HepG2 (cell line): ENCODE data around the gene CES2. TPM values are rescaled to one million over a fixed set of nuclear protein-coding genes. Genes with fewer than 3 reads are reported as not detected.
A peak's percentile ranks its signal among the peaks of the same experiment; 100 is the strongest.

Experiments used
- BCL6 ChIP-seq: IDR thresholded peaks from 2 replicates; pipeline ENCODE4 v1.6.1; 2016; ENCODE audit warnings: missing genetic modification reagents, missing compliant biosample characterization
- CBX1 ChIP-seq: IDR thresholded peaks from one replicate; pipeline ENCODE4 v1.6.1; 2016; ENCODE audit warnings: antibody characterized with exemption, low read depth
- FLYWCH1 ChIP-seq: sonication (generic); formaldehyde crosslinking; IDR thresholded peaks from 2 replicates; pipeline ENCODE4 v1.8.1; 2023; ENCODE audit warnings: mild to moderate bottlenecking, missing genetic modification reagents
- MAFK ChIP-seq, 2 experiments: IDR thresholded peaks in 1 of 2; conservative IDR thresholded peaks in 1 of 2; 2 replicates each; pipeline ENCODE4 v1.6.1; 2011; ENCODE audit warnings: improper control_type of control experiment in 2 of 2, low read length in 2 of 2
- RFX1 ChIP-seq: fragments of 450-650 bp; IDR thresholded peaks from 2 replicates; pipeline ENCODE4 v1.6.1; 2017
- SMAD3 ChIP-seq: sonication (generic); formaldehyde crosslinking; IDR thresholded peaks from 2 replicates; pipeline ENCODE4 v1.4.0; 2020; ENCODE audit warnings: missing genetic modification reagents
- SMARCC2 ChIP-seq: fragments of 450-650 bp; IDR thresholded peaks from 2 replicates; pipeline ENCODE4 v1.6.1; 2017; ENCODE audit warnings: antibody characterized with exemption, mild to moderate bottlenecking
- TBP ChIP-seq: sonication (generic); formaldehyde crosslinking; IDR thresholded peaks from 2 replicates; pipeline ENCODE4 v1.5.0; 2020; ENCODE audit warnings: missing genetic modification reagents
- YEATS2 ChIP-seq: sonication (generic); formaldehyde crosslinking; IDR thresholded peaks from 2 replicates; pipeline ENCODE4 v1.4.0; 2020; ENCODE audit warnings: missing genetic modification reagents, borderline replicate concordance
- ZKSCAN5 ChIP-seq: sonication (generic); formaldehyde crosslinking; IDR thresholded peaks from 2 replicates; pipeline ENCODE4 v1.5.1; 2020; ENCODE audit warnings: mild to moderate bottlenecking, missing genetic modification reagents
- ZMYM4 ChIP-seq: sonication (generic); formaldehyde crosslinking; IDR thresholded peaks from 2 replicates; pipeline ENCODE4 v1.8.1; 2023; ENCODE audit warnings: mild to moderate bottlenecking, missing genetic modification reagents
- ZNF33A ChIP-seq: sonication (generic); formaldehyde crosslinking; IDR thresholded peaks from 2 replicates; pipeline ENCODE4 v1.5.1; 2020; ENCODE audit warnings: missing genetic modification reagents, mild to moderate bottlenecking, moderate library complexity, borderline replicate concordance
- ZNF484 ChIP-seq: sonication (generic); formaldehyde crosslinking; IDR thresholded peaks from 2 replicates; pipeline ENCODE4 v1.5.1; 2020; ENCODE audit warnings: mild to moderate bottlenecking, low read depth, missing genetic modification reagents, borderline replicate concordance
- ZNF749 ChIP-seq: sonication (generic); formaldehyde crosslinking; IDR thresholded peaks from 2 replicates; pipeline ENCODE4 v1.8.0; 2022; ENCODE audit warnings: mild to moderate bottlenecking, missing genetic modification reagents, moderate library complexity, borderline replicate concordance
- polyA plus RNA-seq, 8 experiments: library from polyadenylated mRNA; depleted of rRNA in 3 of 8; stranded (reverse) in 7 of 8; unstranded in 1 of 8; fragments of >200 nt; fragmentation: Illumina TruSeq in 4 of 8; extraction: Trizol in 4 of 8; gene quantifications; 2 replicates each; pipeline versions ENCODE4 v1.2.1 to v1.2.3, GENCODE V29; 2011 to 2016; ENCODE audit warnings: low read depth in 4 of 8, missing spikeins in 1 of 8, mixed read lengths in 1 of 8; ENCODE audit not compliant: insufficient read depth in 1 of 8
- total RNA-seq, 5 experiments: library from RNA; depleted of rRNA; stranded (reverse); fragments of >200 nt; fragmentation: Illumina TruSeq; extraction: Trizol; gene quantifications; 2 replicates each; pipeline ENCODE4 v1.2.3, GENCODE V29; 2016; ENCODE audit warnings: low read depth in 1 of 5
- TF ChIP-seq, protein P1 (sequence below): sonication (generic); formaldehyde crosslinking; IDR thresholded peaks from 2 replicates; pipeline ENCODE4 v1.9.0; 2021; ENCODE audit warnings: missing genetic modification reagents, mild to moderate bottlenecking, borderline replicate concordance
- TF ChIP-seq, protein P2 (sequence below): sonication (generic); formaldehyde crosslinking; conservative IDR thresholded peaks from 2 replicates; pipeline ENCODE4 v1.4.0; 2020; ENCODE audit warnings: missing genetic modification reagents
- TF ChIP-seq, protein P3 (sequence below): sonication (generic); formaldehyde crosslinking; IDR thresholded peaks from 2 replicates; pipeline ENCODE4 v1.5.1; 2020; ENCODE audit warnings: mild to moderate bottlenecking, missing genetic modification reagents, borderline replicate concordance
- TF ChIP-seq, protein P4 (sequence below): sonication (generic); formaldehyde crosslinking; IDR thresholded peaks from 2 replicates; pipeline ENCODE4 v1.4.0; 2020; ENCODE audit warnings: low read depth, mild to moderate bottlenecking, missing genetic modification reagents
- TF ChIP-seq, protein P5 (sequence below): sonication (generic); formaldehyde crosslinking; IDR thresholded peaks from 2 replicates; pipeline ENCODE4 v1.9.0; 2021; ENCODE audit warnings: missing genetic modification reagents, mild to moderate bottlenecking, borderline replicate concordance
- TF ChIP-seq, protein P6 (sequence below): sonication (generic); formaldehyde crosslinking; IDR thresholded peaks from 2 replicates; pipeline ENCODE4 v1.4.0; 2020; ENCODE audit warnings: low read depth, mild to moderate bottlenecking, missing genetic modification reagents

CES2 gene
- total and polyA plus RNA-seq, 2 of the 13 experiments (the other 11 are each of a cell fraction or from before 2014, with no cell fraction given), result 50.6 to 63.8 TPM

DNA sequence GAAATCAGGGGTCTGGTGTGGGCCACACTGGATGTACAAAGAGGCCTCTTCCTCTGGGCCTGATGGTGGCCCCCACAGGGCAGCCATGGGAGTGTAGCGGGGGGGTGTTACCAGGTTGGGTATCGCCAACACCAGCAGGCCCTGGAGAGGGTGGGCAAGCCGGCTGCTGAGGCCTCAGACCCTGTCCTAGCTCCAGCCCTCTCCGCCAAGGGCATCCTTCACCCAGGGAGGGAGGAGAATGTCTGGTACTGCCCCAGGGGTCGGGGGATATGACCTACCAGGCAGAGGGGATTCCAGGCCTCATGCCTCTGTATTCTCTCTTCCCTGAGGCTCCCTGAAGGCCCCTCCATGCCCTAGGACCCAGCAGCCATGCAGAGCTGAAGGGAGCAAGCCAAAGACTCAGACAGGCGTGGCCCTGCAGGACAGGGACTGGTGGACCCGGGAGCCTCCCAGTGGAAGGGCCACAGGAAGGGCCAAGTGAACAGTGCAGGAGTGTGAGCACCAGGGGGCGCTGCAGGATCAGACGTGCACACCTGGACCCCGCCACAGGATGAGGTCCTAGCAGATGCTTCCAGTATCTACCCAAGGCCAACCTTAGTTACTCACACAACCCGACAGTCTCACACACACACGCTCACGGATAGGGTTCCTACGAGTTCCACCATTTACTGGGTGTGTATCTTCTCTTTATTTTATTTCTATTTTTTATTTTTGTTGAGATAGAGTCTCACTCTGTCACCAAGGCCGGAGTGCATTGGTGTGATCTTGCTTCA lies 42.2 kb downstream of the CES2 start (continued):
- TF ChIP-seq YEATS2 (CRISPR knock-in tag), result peak; percentile 76; the same call in 1 of the 2 replicates
- no peak for TF ChIP-seq ZNF484 (CRISPR knock-in tag)
- no peak for TF ChIP-seq CBX1
- TF ChIP-seq, protein P1, sequence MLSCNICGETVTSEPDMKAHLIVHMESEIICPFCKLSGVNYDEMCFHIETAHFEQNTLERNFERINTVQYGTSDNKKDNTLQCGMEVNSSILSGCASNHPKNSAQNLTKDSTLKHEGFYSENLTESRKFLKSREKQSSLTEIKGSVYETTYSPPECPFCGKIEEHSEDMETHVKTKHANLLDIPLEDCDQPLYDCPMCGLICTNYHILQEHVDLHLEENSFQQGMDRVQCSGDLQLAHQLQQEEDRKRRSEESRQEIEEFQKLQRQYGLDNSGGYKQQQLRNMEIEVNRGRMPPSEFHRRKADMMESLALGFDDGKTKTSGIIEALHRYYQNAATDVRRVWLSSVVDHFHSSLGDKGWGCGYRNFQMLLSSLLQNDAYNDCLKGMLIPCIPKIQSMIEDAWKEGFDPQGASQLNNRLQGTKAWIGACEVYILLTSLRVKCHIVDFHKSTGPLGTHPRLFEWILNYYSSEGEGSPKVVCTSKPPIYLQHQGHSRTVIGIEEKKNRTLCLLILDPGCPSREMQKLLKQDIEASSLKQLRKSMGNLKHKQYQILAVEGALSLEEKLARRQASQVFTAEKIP (CRISPR knock-in tag), result no peak
- TF ChIP-seq BCL6 (CRISPR knock-in tag), result peak; percentile 42; the same call in 1 of the 2 replicates
- TF ChIP-seq, protein P2, sequence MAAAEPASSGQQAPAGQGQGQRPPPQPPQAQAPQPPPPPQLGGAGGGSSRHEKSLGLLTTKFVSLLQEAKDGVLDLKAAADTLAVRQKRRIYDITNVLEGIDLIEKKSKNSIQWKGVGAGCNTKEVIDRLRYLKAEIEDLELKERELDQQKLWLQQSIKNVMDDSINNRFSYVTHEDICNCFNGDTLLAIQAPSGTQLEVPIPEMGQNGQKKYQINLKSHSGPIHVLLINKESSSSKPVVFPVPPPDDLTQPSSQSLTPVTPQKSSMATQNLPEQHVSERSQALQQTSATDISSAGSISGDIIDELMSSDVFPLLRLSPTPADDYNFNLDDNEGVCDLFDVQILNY (CRISPR knock-in tag), result no peak
- peak; percentile 57; the same call in 1 of the 2 replicates for TF ChIP-seq ZMYM4 (CRISPR knock-in tag)
- TF ChIP-seq SMAD3, result peak; percentile 72; the same call in 1 of the 2 replicates
- TF ChIP-seq TBP (CRISPR knock-in tag), result no peak
- TF ChIP-seq, protein P3, sequence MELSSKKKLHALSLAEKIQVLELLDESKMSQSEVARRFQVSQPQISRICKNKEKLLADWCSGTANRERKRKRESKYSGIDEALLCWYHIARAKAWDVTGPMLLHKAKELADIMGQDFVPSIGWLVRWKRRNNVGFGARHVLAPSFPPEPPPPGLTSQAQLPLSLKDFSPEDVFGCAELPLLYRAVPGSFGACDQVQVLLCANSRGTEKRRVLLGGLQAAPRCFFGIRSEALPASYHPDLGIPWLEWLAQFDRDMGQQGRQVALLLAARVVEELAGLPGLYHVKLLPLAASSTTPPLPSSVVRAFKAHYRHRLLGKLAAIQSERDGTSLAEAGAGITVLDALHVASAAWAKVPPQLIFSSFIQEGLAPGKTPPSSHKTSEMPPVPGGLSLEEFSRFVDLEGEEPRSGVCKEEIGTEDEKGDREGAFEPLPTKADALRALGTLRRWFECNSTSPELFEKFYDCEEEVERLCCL, result no peak
- TF ChIP-seq, protein P4, sequence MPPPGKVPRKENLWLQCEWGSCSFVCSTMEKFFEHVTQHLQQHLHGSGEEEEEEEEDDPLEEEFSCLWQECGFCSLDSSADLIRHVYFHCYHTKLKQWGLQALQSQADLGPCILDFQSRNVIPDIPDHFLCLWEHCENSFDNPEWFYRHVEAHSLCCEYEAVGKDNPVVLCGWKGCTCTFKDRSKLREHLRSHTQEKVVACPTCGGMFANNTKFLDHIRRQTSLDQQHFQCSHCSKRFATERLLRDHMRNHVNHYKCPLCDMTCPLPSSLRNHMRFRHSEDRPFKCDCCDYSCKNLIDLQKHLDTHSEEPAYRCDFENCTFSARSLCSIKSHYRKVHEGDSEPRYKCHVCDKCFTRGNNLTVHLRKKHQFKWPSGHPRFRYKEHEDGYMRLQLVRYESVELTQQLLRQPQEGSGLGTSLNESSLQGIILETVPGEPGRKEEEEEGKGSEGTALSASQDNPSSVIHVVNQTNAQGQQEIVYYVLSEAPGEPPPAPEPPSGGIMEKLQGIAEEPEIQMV (CRISPR knock-in tag), result peak; percentile 84; the same call in 1 of the 2 replicates
- TF ChIP-seq MAFK (conservative IDR thresholded peaks at IDR 0.05 in 1 of 2, IDR thresholded peaks at IDR 0.05 in 1 of 2; ENCODE audit: low read length in 2 of 2), result no peak
- no peak; the same call in 1 of the 2 replicates for TF ChIP-seq ZNF749 (CRISPR knock-in tag)
- TF ChIP-seq, protein P5, sequence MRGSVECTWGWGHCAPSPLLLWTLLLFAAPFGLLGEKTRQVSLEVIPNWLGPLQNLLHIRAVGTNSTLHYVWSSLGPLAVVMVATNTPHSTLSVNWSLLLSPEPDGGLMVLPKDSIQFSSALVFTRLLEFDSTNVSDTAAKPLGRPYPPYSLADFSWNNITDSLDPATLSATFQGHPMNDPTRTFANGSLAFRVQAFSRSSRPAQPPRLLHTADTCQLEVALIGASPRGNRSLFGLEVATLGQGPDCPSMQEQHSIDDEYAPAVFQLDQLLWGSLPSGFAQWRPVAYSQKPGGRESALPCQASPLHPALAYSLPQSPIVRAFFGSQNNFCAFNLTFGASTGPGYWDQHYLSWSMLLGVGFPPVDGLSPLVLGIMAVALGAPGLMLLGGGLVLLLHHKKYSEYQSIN (CRISPR knock-in tag), result 0 out of 2 replicates have a peak, but pooled peaks have one; percentile 29
- TF ChIP-seq SMARCC2, result no peak
- no peak for TF ChIP-seq FLYWCH1 (CRISPR knock-in tag)
- TF ChIP-seq RFX1, result no peak
- no peak for TF ChIP-seq ZKSCAN5 (CRISPR knock-in tag)
- TF ChIP-seq, protein P6, sequence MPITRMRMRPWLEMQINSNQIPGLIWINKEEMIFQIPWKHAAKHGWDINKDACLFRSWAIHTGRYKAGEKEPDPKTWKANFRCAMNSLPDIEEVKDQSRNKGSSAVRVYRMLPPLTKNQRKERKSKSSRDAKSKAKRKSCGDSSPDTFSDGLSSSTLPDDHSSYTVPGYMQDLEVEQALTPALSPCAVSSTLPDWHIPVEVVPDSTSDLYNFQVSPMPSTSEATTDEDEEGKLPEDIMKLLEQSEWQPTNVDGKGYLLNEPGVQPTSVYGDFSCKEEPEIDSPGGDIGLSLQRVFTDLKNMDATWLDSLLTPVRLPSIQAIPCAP (CRISPR knock-in tag), result no peak
- no peak for TF ChIP-seq ZNF33A (CRISPR knock-in tag)
